MG63 (cell line): Measurements from ENCODE around the gene GABRB1. TPM values are rescaled to one million over a fixed set of nuclear protein-coding genes. Genes with fewer than 3 reads are reported as not detected.

Experiments
- DNase-seq: peaks from one replicate; pipeline ENCODE4 v3.0.0-alpha.2; 2020
- H3K27me3 ChIP-seq: fragments of 250-450 bp; sonication (Bioruptor Pico); 2 replicates; pipeline ENCODE4 v1.5.1; 2020; ENCODE audit warnings: mild to moderate bottlenecking, moderate library complexity
- H3K36me3 ChIP-seq: fragments of 250-450 bp; sonication (Bioruptor Pico); 2 replicates; pipeline ENCODE4 v1.5.1; 2020; ENCODE audit warnings: mild to moderate bottlenecking, moderate library complexity
- H3K4me3 ChIP-seq: fragments of 250-450 bp; sonication (Bioruptor Pico); 2 replicates; pipeline ENCODE4 v1.5.1; 2020; ENCODE audit warnings: mild to moderate bottlenecking, moderate library complexity
- H3K9me3 ChIP-seq: fragments of 250-450 bp; sonication (Bioruptor Pico); 2 replicates; pipeline ENCODE4 v1.5.1; 2020; ENCODE audit warnings: mild to moderate bottlenecking, moderate library complexity
- total RNA-seq: library from RNA; depleted of rRNA; stranded (reverse); fragments of >200 nt; shearing (Covaris generic); gene quantifications from 2 replicates; pipeline ENCODE4 v1.2.3, GENCODE V29; 2014; ENCODE audit warnings: low replicate concordance

The GABRB1 gene
- total RNA-seq, 1 experiment from 2014 or later: 0.59 TPM

DNA sequence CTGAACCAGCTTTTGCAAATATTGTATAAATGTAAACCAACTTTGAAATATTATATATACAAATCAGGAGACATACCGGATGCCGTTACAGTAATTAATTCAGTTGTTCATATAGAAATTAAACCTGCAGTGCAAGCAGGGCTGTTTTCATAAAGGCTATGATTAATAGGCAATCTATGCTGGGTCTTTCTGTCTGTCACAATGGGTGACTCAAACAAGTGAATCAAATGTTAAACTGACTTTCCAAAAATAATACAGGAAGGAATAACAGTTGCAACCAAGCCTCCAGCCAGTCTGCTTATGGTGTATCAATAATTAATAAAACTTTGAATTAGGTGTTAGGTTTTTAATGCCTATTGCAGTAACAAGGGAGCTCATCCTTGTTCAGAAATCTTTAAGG is 43.9 kb downstream of the GABRB1 start:
- no peak for DNase-seq
- Histone ChIP-seq H3K36me3 (no peaks in the 10 kb centered on the region), H3K4me3 (no peak overlapping the region), H3K27me3 (no peaks in the 10 kb centered on the region), H3K9me3 (no peaks in the 10 kb centered on the region)

DNA sequence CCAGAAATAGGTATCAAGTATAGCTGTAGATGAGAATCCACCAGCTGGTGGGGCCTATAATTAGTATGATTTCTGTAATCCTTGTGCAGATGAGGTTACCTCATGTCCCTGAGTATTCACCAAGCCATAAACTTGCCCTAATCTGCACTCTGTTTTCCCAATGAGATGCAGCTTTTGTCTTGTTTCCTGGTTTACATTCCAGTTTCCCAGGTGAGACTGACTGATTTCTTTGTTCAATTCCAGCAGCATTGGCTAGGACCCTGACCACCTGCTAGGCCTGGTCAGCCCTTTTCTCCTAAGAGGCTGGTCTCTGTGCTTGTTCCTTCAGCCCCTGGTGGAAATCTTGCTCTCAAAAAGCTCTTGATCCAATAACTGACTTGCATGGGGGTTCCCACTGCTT is 44.6 kb downstream of the GABRB1 start:
- no peak for DNase-seq
- Histone ChIP-seq H3K27me3 (no peaks in the 10 kb centered on the region), H3K4me3 (no peak overlapping the region), H3K36me3 (no peaks in the 10 kb centered on the region), H3K9me3 (no peaks in the 10 kb centered on the region)

DNA sequence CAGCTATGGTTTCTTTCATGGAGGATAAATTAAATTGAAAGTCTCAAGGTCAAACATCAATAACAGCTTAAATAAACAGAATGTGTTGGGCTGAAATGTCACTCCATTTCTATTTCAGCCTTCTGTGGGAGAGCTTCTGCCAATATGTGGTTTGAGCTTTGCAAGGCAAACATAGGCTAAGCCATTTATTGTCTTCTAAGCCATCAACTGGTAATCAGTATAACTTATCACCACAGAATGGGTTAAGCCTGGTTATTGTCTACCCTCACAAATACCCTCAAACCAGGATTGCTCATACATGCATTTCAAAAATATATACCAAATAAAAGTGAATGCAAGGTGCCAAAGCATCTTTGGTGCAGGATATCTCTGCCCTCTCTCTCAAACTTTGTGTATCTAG is 52.7 kb downstream of the GABRB1 start:
- Histone ChIP-seq H3K36me3 (no peaks in the 10 kb centered on the region), H3K9me3 (no peaks in the 10 kb centered on the region), H3K27me3 (no peaks in the 10 kb centered on the region), H3K4me3 (no peak overlapping the region)
- no peak for DNase-seq

- no peaks in the 10 kb centered on the region for H3K27me3 ChIP-seq
- H3K9me3 ChIP-seq: no peaks in the 10 kb centered on the region
- H3K36me3 ChIP-seq: no peaks in the 10 kb centered on the region
- H3K4me3 ChIP-seq: no peak overlapping the region
- no peak for DNase-seq
These were observed 53.4 kb downstream of the GABRB1 start for GRCh38 chr4:47084795-47085194.

DNA sequence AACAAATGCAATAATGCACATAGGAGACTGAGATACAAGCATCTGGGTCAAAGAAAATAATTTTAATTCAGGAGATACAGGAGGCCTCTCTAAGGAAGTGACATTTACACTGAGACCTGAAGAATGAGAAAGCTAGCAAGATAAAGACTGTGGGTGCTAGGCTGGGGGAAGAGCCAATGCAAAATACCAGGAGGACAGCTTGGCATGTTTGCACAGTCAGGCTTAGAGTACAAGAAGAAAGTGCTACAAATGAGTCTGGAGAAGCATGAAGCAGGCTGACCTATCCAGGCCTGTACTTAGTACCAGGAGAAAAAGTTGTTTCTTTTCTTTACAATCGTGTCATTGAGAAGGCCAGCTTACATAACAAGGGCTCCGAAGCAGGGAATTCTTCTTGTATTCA is 56.9 kb downstream of the GABRB1 start:
- Histone ChIP-seq H3K36me3 (no peaks in the 10 kb centered on the region), H3K9me3 (no peaks in the 10 kb centered on the region), H3K4me3 (no peak overlapping the region), H3K27me3 (no peaks in the 10 kb centered on the region)
- DNase-seq: no peak

GRCh38 chr4:47095884-47096283 is 64.5 kb downstream of the GABRB1 start:
- Histone ChIP-seq H3K4me3 (no peak overlapping the region), H3K27me3 (no peaks in the 10 kb centered on the region), H3K36me3 (no peaks in the 10 kb centered on the region), H3K9me3 (no peaks in the 10 kb centered on the region)
- DNase-seq: no peak

DNA sequence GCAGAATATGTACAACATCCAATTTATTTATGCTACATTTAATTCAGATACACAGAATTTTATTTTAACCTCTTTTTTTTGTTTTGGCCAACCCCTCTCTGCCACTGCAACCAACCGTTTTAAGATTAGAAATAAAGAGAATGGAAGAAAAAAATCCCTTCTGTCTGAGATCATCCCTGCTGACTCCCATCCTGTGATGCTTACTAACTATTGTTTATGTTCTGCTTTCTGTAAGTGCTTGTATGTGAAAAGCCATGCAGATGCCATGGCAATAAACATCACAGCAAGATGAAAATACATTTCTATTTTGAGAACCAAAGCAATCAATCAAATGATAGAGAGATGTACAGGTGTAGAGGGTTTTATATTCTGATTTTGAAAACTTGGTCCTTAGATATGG is 70.1 kb downstream of the GABRB1 start:
- Histone ChIP-seq H3K27me3 (no peaks in the 10 kb centered on the region), H3K4me3 (no peak overlapping the region), H3K36me3 (no peaks in the 10 kb centered on the region), H3K9me3 (no peaks in the 10 kb centered on the region)
- no peak for DNase-seq

DNA sequence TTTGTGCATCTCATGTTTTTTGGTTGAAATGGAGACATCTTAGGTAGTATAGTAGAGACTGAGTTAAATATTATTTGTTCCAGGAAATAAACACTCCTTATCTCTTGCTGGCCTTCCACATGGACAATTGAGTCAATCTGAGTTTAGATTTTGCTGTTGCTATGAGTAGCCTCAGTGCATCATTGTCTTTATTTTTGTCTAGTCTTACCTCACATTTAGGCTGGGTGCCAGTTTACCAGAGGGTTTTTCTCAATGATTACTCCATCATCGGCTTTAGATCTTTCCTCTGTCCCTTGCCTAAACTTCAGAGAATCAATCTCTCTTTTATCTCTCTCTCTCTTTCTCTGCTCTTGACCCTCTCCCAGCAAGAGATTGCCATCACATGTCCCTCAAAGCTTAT is 73.6 kb downstream of the GABRB1 start:
- Histone ChIP-seq H3K4me3 (no peak overlapping the region), H3K36me3 (no peaks in the 10 kb centered on the region), H3K27me3 (no peaks in the 10 kb centered on the region), H3K9me3 (no peaks in the 10 kb centered on the region)
- DNase-seq: no peak

GRCh38 chr4:47106561-47106960 is 75.2 kb downstream of the GABRB1 start:
- H3K27me3 ChIP-seq: no peaks in the 10 kb centered on the region
- H3K4me3 ChIP-seq: no peak overlapping the region
- no peaks in the 10 kb centered on the region for H3K9me3 ChIP-seq
- no peak for DNase-seq
- H3K36me3 ChIP-seq: no peaks in the 10 kb centered on the region

GRCh38 chr4:47109379-47109778 is 78.0 kb downstream of the GABRB1 start:
- no peaks in the 10 kb centered on the region for H3K27me3 ChIP-seq
- no peaks in the 10 kb centered on the region for H3K36me3 ChIP-seq
- DNase-seq: no peak
- H3K4me3 ChIP-seq: no peak overlapping the region
- H3K9me3 ChIP-seq: no peaks in the 10 kb centered on the region

DNA sequence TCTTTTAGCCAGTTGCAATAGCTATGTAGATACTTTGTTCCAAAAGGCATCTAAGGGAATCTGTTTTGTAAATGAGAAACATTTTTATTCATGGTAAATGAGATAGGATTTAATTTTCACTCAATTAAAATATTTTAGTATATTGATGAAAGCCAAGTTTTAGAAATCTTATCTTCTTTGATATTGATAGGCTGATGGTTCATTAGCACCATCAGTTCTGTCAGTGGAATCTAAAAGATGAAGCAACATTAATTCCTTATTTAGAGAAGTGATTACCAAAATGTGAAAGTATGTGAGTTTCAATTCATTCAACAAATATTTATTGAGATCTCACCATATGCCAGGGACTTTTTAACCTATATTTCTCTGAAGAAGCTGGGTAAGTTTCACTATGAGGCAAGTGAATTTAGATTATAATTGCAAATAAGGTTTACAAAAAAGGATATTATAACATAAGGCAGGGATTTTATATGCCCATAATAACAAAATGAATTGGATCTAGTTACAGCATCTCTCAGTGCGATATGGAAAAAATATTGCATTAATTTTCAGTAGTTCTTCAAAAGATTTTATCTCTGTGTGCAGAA is 79.3 kb downstream of the GABRB1 start:
- Histone ChIP-seq H3K27me3 (no peaks in the 10 kb centered on the region), H3K9me3 (no peaks in the 10 kb centered on the region), H3K36me3 (no peaks in the 10 kb centered on the region), H3K4me3 (no peak overlapping the region)
- no peak for DNase-seq

DNA sequence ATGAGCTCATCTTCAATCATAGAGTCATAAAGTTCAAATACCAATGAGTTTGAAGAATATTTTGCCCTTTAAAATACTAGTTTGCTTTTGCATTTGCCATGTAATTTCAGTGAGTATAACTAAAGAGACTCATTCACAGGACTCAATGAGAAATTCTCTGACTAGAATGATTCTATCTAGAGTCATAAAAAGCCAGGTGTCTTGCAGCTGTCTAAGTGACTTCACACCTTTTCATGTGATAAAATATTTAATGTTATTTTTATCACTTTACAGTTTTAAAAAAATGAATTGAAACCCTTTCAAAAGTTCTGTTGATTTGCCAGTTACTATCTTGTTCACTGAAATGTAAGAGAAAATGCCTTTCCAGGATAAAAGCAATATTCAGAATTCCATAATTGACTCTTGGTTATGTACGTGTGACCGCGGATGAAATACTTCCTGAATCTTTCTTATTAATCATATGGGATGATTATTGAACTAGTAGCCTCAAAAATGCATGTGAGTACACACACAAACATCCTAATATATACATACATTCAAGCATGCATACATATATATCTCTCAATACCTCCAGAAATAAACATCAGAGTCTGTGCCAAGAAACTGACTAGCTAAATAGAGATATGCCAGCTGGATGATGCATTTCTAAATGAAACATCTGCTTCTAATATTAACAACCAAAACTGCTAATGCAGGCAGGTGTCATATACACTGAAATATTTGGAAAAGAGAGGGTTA is 87.0 kb downstream of the GABRB1 start:
- H3K4me3 ChIP-seq: no peak overlapping the region
- no peaks in the 10 kb centered on the region for H3K27me3 ChIP-seq
- no peaks in the 10 kb centered on the region for H3K9me3 ChIP-seq
- DNase-seq: no peak
- no peaks in the 10 kb centered on the region for H3K36me3 ChIP-seq

DNA sequence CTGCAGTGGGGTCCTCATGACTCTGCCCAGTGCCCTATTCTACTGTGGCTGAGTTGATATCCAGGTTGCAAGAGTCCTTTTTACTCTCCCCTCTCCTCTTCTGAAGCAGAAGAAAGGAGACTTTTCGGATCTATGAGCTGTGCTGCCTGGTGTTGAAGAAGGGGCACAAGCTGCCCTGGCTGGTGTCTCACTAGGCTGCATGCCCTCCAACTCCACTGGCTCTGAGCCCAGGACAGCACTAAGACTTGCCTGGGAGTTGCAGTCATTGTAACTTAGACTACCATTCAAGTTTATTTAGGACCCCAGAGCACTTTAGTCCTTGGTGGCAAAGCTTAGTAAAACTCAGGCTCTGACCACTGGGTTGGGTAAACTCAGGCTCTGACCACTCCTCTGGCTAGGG is 89.4 kb downstream of the GABRB1 start:
- Histone ChIP-seq H3K4me3 (no peak overlapping the region), H3K36me3 (no peaks in the 10 kb centered on the region), H3K9me3 (no peaks in the 10 kb centered on the region; the same call in 1 of the 2 replicates), H3K27me3 (no peaks in the 10 kb centered on the region)
- DNase-seq: peak; percentile 4

GRCh38 chr4:47122592-47123291 is 91.4 kb downstream of the GABRB1 start:
- no peaks in the 10 kb centered on the region for H3K36me3 ChIP-seq
- DNase-seq: peak; percentile 53
- no peaks in the 10 kb centered on the region for H3K27me3 ChIP-seq
- no peaks in the 10 kb centered on the region; the same call in 1 of the 2 replicates for H3K9me3 ChIP-seq
- H3K4me3 ChIP-seq: no peak overlapping the region

DNA sequence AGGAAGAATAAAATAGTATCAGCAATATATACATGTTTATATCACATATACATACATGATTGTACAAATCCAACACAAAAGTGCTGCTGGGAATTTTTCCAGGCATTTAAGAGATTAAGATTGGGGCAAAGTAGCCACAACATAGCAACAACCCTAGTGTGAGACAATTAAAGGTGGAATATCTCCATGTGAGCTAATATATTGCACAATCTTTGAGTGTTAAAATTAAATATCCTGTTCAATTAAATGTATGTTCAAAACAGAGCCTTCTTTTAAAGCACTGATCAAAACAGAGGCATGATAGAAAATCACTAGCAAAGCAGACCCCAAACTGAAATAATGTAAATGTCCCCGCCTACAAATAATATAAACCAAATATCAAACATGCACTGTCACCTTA is 97.6 kb downstream of the GABRB1 start:
- DNase-seq: no peak

DNA sequence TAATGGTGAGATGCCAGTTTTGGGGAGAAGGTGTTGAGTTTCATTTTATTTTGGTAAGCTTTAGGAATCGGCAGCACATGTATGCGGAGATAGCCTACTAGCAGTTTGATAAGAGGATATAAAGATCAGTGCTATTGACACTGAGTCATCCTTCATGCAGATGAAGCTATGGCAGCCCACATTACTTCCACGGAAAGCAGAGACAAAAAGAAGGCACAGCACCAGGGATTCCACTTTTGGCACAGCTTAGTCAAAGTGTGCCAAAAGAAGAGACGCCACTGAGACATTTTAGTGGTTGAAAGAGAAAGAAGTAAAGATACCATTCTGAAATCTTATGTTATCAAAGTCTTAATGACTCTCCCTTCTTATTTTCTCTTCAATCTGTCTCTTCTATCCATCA is 103.8 kb downstream of the GABRB1 start:
- H3K27me3 ChIP-seq: no peaks in the 10 kb centered on the region
- H3K36me3 ChIP-seq: no peaks in the 10 kb centered on the region
- DNase-seq: no peak
- H3K4me3 ChIP-seq: no peak overlapping the region
- peaks cover 4% of the 10 kb centered on the region; the same call in 1 of the 2 replicates for H3K9me3 ChIP-seq

More for the DNA sequence above, 97.6 kb downstream of the GABRB1 start:
- Histone ChIP-seq H3K27me3 (no peaks in the 10 kb centered on the region), H3K36me3 (no peaks in the 10 kb centered on the region), H3K9me3 (peaks cover 4% of the 10 kb centered on the region; the same call in 1 of the 2 replicates), H3K4me3 (no peak overlapping the region)

GRCh38 chr4:47143261-47143660 is 111.9 kb downstream of the GABRB1 start:
- no peak for DNase-seq
- no peaks in the 10 kb centered on the region for H3K36me3 ChIP-seq
- H3K27me3 ChIP-seq: no peaks in the 10 kb centered on the region
- H3K9me3 ChIP-seq: no peaks in the 10 kb centered on the region
- no peak overlapping the region for H3K4me3 ChIP-seq

GRCh38 chr4:47145630-47146029 is 114.3 kb downstream of the GABRB1 start:
- Histone ChIP-seq H3K27me3 (no peaks in the 10 kb centered on the region), H3K4me3 (no peak overlapping the region)
- no peak for DNase-seq

More at GRCh38 chr4:47145630-47146029, 114.3 kb downstream of the GABRB1 start:
- Histone ChIP-seq H3K9me3 (no peaks in the 10 kb centered on the region), H3K36me3 (no peaks in the 10 kb centered on the region)
